ENCODE data around the gene RALBP1.

The RALBP1 gene

DNA sequence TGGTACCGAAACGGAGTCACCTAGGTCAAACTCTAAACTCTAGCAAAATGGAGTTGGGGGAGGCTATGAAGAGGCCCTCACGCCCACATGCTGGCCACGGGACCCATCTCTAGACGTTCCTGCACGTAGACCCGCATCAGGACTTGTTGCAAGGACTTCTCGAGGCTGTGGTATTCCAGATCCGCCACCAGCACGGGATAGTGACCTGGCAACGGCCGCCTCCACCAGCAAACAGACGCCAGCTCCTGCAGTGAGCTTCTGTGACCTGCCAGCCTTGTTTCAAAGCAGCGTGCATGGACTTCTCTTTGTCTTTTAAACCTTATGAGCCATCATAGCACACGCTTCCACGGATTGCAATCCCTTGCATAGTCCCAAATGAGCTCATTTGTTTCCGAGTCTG is 40.3 kb upstream of the RALBP1 start:
- TF ChIP-seq, protein P1, sequence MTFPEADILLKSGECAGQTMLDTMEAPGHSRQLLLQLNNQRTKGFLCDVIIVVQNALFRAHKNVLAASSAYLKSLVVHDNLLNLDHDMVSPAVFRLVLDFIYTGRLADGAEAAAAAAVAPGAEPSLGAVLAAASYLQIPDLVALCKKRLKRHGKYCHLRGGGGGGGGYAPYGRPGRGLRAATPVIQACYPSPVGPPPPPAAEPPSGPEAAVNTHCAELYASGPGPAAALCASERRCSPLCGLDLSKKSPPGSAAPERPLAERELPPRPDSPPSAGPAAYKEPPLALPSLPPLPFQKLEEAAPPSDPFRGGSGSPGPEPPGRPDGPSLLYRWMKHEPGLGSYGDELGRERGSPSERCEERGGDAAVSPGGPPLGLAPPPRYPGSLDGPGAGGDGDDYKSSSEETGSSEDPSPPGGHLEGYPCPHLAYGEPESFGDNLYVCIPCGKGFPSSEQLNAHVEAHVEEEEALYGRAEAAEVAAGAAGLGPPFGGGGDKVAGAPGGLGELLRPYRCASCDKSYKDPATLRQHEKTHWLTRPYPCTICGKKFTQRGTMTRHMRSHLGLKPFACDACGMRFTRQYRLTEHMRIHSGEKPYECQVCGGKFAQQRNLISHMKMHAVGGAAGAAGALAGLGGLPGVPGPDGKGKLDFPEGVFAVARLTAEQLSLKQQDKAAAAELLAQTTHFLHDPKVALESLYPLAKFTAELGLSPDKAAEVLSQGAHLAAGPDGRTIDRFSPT (tag by site-specific recombination; IDR thresholded peaks at IDR 0.05), result no peak
- TF ChIP-seq GLIS2 (tag by site-specific recombination; IDR thresholded peaks at IDR 0.05) (no peak), ZNF843 (tag by site-specific recombination; IDR thresholded peaks at IDR 0.05) (no peak)
- TF ChIP-seq, protein P2, sequence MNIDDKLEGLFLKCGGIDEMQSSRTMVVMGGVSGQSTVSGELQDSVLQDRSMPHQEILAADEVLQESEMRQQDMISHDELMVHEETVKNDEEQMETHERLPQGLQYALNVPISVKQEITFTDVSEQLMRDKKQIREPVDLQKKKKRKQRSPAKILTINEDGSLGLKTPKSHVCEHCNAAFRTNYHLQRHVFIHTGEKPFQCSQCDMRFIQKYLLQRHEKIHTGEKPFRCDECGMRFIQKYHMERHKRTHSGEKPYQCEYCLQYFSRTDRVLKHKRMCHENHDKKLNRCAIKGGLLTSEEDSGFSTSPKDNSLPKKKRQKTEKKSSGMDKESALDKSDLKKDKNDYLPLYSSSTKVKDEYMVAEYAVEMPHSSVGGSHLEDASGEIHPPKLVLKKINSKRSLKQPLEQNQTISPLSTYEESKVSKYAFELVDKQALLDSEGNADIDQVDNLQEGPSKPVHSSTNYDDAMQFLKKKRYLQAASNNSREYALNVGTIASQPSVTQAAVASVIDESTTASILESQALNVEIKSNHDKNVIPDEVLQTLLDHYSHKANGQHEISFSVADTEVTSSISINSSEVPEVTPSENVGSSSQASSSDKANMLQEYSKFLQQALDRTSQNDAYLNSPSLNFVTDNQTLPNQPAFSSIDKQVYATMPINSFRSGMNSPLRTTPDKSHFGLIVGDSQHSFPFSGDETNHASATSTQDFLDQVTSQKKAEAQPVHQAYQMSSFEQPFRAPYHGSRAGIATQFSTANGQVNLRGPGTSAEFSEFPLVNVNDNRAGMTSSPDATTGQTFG (tag by site-specific recombination; IDR thresholded peaks at IDR 0.05; ENCODE audit: borderline replicate concordance), result no peak
- POLR2A ChIA-PET, result no interaction called here
- Histone ChIP-seq H3K4me3 (ENCODE audit: low read depth, low read length) (no peak overlapping the region), H3K4me1 (ENCODE audit: control insufficient read depth, insufficient read depth, low read length) (no peaks in the 10 kb centered on the region), H3K27ac (ENCODE audit: extremely low read depth, low read depth, low read length) (no peak overlapping the region), H3K9me3 (ENCODE audit: control insufficient read depth, insufficient read depth, low read depth, low read length) (no peaks in the 10 kb centered on the region), H3K36me3 (ENCODE audit: control insufficient read depth in 2 of 2, insufficient read depth in 1 of 2, low read length in 2 of 2) (no peaks in the 10 kb centered on the region)
- CTCF ChIA-PET, result no interaction called here

DNA sequence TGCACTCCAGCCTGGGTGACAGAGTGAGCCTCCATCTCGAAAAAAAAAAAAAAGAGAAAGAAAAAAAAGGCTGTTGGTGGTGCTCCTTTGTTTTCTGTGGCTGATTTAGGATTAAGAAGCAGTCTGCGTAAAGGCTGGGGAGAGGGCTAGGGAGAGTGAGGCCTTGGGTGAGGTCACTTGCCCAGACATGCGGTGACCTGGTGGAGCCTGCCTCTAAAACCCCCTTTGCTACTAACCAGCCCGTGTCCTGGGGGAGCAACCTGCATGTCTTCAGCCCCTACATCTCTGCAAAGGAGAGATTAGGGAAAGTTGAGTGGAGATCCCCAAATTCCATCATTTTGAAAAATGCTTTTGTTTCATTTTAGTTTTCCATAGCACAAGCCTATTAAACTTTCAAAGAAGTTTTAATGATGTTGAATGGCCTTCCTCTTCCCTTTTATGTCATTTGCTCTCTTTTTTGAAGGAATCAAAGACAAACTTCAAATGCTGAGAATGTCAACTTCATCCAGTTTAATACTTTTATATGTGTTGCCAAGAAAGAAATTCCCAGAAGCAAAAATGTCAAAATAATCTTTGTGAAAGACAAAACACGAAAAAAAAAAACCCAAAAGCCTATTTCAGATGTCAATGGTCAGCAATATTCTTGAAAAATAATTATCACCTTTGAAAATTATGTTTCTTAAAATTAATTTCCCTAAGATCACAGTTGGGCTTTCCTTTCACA is 38.9 kb upstream of the RALBP1 start:
- Histone ChIP-seq H3K4me1 (ENCODE audit: control insufficient read depth, insufficient read depth, low read length) (no peaks in the 10 kb centered on the region), H3K4me3 (ENCODE audit: low read depth, low read length) (no peak overlapping the region), H3K36me3 (ENCODE audit: control insufficient read depth in 2 of 2, insufficient read depth in 1 of 2, low read length in 2 of 2) (no peaks in the 10 kb centered on the region), H3K9me3 (ENCODE audit: control insufficient read depth, insufficient read depth, low read depth, low read length) (no peaks in the 10 kb centered on the region), H3K27ac (ENCODE audit: extremely low read depth, low read depth, low read length) (no peak overlapping the region)
- ChIA-PET POLR2A (no interaction called here), CTCF (interaction anchor here (0.9 kb wide), 1 partner anchor 116 kb away, joined by 3 read pairs; no protein-coding TSS in a partner anchor)
- TF ChIP-seq ZNF248 (tag by site-specific recombination; IDR thresholded peaks at IDR 0.05), result no peak
- TF ChIP-seq ZNF777 (tag by site-specific recombination; IDR thresholded peaks at IDR 0.05; ENCODE audit: borderline replicate concordance), result no peak
- no peak for TF ChIP-seq KLF16 (tag by site-specific recombination; IDR thresholded peaks at IDR 0.05)
- 0 out of 2 replicates have a peak, but pooled peaks have one; percentile 7 for TF ChIP-seq PRDM1 (tag by site-specific recombination; IDR thresholded peaks at IDR 0.05)
- TF ChIP-seq ZNF324 (tag by site-specific recombination; IDR thresholded peaks at IDR 0.05), result no peak

DNA sequence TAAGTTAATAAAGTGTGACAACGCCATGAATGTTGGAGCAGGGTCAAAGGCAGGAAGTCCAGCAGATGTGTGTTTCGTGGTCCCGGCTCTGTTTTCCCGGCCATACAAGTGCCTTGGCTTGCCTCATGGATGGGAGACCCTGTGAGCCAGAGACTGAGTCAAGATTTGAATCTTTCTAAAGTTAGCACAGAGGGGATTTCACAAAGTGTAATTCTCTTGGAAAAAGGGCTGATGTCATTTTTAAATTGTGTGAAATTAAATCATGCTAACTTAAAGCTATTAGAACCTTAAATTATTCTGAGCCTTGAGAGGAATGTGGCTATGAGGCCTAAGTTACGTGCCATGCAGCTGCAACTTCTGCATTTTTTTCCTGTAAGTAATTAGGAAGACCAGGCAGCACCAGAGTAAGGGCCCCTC is 38.3 kb upstream of the RALBP1 start:
- H3K27ac ChIP-seq (ENCODE audit: extremely low read depth, low read depth, low read length), result no peak overlapping the region
- H3K9me3 ChIP-seq (ENCODE audit: control insufficient read depth, insufficient read depth, low read depth, low read length), result no peaks in the 10 kb centered on the region
- no peak for TF ChIP-seq HOXD13 (CRISPR knock-in tag; IDR thresholded peaks at IDR 0.05; ENCODE audit: borderline replicate concordance)
- no peak for TF ChIP-seq ZNF473 (tag by site-specific recombination; IDR thresholded peaks at IDR 0.05)
- no peak for TF ChIP-seq ZNF433 (tag by site-specific recombination; IDR thresholded peaks at IDR 0.05; ENCODE audit: low read depth)
- TF ChIP-seq, protein P3, sequence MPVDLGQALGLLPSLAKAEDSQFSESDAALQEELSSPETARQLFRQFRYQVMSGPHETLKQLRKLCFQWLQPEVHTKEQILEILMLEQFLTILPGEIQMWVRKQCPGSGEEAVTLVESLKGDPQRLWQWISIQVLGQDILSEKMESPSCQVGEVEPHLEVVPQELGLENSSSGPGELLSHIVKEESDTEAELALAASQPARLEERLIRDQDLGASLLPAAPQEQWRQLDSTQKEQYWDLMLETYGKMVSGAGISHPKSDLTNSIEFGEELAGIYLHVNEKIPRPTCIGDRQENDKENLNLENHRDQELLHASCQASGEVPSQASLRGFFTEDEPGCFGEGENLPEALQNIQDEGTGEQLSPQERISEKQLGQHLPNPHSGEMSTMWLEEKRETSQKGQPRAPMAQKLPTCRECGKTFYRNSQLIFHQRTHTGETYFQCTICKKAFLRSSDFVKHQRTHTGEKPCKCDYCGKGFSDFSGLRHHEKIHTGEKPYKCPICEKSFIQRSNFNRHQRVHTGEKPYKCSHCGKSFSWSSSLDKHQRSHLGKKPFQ (tag by site-specific recombination; IDR thresholded peaks at IDR 0.05), result no peak
- TF ChIP-seq ZSCAN30 (tag by site-specific recombination; IDR thresholded peaks at IDR 0.05), result no peak
- no peak for TF ChIP-seq ZNF658 (tag by site-specific recombination; IDR thresholded peaks at IDR 0.05)
- TF ChIP-seq GLI4 (tag by site-specific recombination; IDR thresholded peaks at IDR 0.05), result no peak
- TF ChIP-seq GFI1B (tag by site-specific recombination; IDR thresholded peaks at IDR 0.05), result no peak
- no peak for TF ChIP-seq ZNF248 (tag by site-specific recombination; IDR thresholded peaks at IDR 0.05)
- TF ChIP-seq, protein P4, sequence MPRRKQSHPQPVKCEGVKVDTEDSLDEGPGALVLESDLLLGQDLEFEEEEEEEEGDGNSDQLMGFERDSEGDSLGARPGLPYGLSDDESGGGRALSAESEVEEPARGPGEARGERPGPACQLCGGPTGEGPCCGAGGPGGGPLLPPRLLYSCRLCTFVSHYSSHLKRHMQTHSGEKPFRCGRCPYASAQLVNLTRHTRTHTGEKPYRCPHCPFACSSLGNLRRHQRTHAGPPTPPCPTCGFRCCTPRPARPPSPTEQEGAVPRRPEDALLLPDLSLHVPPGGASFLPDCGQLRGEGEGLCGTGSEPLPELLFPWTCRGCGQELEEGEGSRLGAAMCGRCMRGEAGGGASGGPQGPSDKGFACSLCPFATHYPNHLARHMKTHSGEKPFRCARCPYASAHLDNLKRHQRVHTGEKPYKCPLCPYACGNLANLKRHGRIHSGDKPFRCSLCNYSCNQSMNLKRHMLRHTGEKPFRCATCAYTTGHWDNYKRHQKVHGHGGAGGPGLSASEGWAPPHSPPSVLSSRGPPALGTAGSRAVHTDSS (tag by site-specific recombination; IDR thresholded peaks at IDR 0.05), result no peak
- TF ChIP-seq, protein P5, sequence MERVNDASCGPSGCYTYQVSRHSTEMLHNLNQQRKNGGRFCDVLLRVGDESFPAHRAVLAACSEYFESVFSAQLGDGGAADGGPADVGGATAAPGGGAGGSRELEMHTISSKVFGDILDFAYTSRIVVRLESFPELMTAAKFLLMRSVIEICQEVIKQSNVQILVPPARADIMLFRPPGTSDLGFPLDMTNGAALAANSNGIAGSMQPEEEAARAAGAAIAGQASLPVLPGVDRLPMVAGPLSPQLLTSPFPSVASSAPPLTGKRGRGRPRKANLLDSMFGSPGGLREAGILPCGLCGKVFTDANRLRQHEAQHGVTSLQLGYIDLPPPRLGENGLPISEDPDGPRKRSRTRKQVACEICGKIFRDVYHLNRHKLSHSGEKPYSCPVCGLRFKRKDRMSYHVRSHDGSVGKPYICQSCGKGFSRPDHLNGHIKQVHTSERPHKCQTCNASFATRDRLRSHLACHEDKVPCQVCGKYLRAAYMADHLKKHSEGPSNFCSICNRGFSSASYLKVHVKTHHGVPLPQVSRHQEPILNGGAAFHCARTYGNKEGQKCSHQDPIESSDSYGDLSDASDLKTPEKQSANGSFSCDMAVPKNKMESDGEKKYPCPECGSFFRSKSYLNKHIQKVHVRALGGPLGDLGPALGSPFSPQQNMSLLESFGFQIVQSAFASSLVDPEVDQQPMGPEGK (tag by site-specific recombination; IDR thresholded peaks at IDR 0.05), result no peak
- no peak for TF ChIP-seq ZNF558 (tag by site-specific recombination; IDR thresholded peaks at IDR 0.05)
- no peak for TF ChIP-seq ZNF843 (tag by site-specific recombination; IDR thresholded peaks at IDR 0.05)
- no peak overlapping the region for H3K4me3 ChIP-seq (ENCODE audit: low read depth, low read length)
- POLR2A ChIA-PET, result no interaction called here
- CTCF ChIA-PET, result interaction anchor here (0.7 to 0.9 kb wide), 2 partner anchors 116 to 127 kb away, joined by 3 to 6 read pairs; no protein-coding TSS in a partner anchor
- H3K36me3 ChIP-seq (ENCODE audit: control insufficient read depth in 2 of 2, insufficient read depth in 1 of 2, low read length in 2 of 2), result no peaks in the 10 kb centered on the region
- H3K4me1 ChIP-seq (ENCODE audit: control insufficient read depth, insufficient read depth, low read length), result no peaks in the 10 kb centered on the region

Data from HEK293 (cell line).